ENCODE results near the gene MINDY4. TPM values are rescaled to one million over a fixed set of nuclear protein-coding genes. Genes with fewer than 3 reads are reported as not detected.

MINDY4 gene
- total and polyA plus RNA-seq, 2 donors (not counting 1 experiment from before 2014, with no cell fraction given): 0.12 to 1.1 TPM

GRCh38 chr7:30936650-30937245, 165.5 kb downstream of the MINDY4 start:
- no peak for DNase-seq
- H3K27ac Mint-ChIP-seq: no peak overlapping the region
- TF ChIP-seq, protein P1, sequence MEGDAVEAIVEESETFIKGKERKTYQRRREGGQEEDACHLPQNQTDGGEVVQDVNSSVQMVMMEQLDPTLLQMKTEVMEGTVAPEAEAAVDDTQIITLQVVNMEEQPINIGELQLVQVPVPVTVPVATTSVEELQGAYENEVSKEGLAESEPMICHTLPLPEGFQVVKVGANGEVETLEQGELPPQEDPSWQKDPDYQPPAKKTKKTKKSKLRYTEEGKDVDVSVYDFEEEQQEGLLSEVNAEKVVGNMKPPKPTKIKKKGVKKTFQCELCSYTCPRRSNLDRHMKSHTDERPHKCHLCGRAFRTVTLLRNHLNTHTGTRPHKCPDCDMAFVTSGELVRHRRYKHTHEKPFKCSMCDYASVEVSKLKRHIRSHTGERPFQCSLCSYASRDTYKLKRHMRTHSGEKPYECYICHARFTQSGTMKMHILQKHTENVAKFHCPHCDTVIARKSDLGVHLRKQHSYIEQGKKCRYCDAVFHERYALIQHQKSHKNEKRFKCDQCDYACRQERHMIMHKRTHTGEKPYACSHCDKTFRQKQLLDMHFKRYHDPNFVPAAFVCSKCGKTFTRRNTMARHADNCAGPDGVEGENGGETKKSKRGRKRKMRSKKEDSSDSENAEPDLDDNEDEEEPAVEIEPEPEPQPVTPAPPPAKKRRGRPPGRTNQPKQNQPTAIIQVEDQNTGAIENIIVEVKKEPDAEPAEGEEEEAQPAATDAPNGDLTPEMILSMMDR (IDR thresholded peaks at IDR 0.05): no peak
- TF ChIP-seq EZH2 (IDR thresholded peaks at IDR 0.05; ENCODE audit: borderline replicate concordance, insufficient read depth, low read depth, low read length, poor library complexity, severe bottlenecking): no peak

DNA sequence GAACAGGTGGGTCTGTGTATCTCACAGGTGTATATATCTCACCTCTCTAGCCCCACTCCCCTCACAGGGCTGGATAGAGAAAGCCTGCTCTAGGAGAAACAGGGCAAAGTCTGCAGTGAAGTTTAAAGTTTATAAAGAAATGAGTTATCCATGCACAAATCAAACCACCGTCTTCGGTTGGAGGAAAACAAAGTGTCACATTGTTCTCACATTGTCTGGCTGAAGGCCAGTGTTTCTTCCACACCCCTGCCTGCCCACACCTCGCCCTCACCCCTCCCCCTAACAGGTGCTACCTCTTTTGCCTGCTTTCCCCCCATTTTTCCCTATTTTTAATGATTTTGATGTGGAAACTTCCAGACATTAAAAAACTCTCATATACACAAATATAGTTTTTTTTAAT, 166.2 kb downstream of the MINDY4 start:
- no peak overlapping the region for H3K27ac Mint-ChIP-seq
- ChIA-PET POLR2A (no interaction called here), CTCF (no interaction called here)
- Histone ChIP-seq H3K36me3 (replicated peaks in 1 of 2; ENCODE audit: control extremely low read depth in 1 of 2, control insufficient read depth in 1 of 2, extremely low read depth in 1 of 2, insufficient read depth in 2 of 2, low read length in 1 of 2) (no peaks in the 10 kb centered on the region), H2AFZ (ENCODE audit: insufficient read depth, low read depth, low read length, poor library complexity, severe bottlenecking) (no peak overlapping the region), H3K27me3 (replicated peaks in 1 of 4; ENCODE audit: control extremely low read depth in 1 of 4, control insufficient read depth in 3 of 4, insufficient read depth in 4 of 4, low read length in 3 of 4) (peaks cover 0 to 16% (median 2%) of the 10 kb centered on the region in 4 experiments), H3K9me3 (ENCODE audit: control extremely low read depth in 1 of 3, control insufficient read depth in 2 of 3, insufficient read depth in 1 of 3, low read length in 2 of 3) (peaks cover 0 to 4% (median 3%) of the 10 kb centered on the region in 3 donors), H3K79me2 (ENCODE audit: control insufficient read depth, insufficient read depth, low read length) (no peaks in the 10 kb centered on the region), H3K4me1 (ENCODE audit: control insufficient read depth in 2 of 2, insufficient read depth in 2 of 2, low read length in 2 of 2) (peaks cover 0 to 3% of the 10 kb centered on the region in 2 donors), H4K20me1 (ENCODE audit: control insufficient read depth, insufficient read depth, low read length, poor library complexity, severe bottlenecking) (no peaks in the 10 kb centered on the region), H3K4me2 (replicated peaks; ENCODE audit: low read depth, low read length, poor library complexity, severe bottlenecking) (no peak overlapping the region), H3K9ac (ENCODE audit: low read length) (no peak overlapping the region), H3K4me3 (ENCODE audit: control extremely low read depth in 1 of 5, extremely low read depth in 1 of 5, insufficient read depth in 1 of 5, low read depth in 2 of 5, low read length in 4 of 5) (no peak overlapping the region), H3K27ac (ENCODE audit: low read length in 2 of 2) (no peak overlapping the region)
- no peak for ATAC-seq (ENCODE audit: low read depth)
- peaks cover 29% of the 10 kb centered on the region for H3K27me3 Mint-ChIP-seq
- 20% methylated on average over 2 of the region's 3 CpGs for WGBS (ENCODE audit: insufficient coverage)
- no peak overlapping the region for H3K4me3 Mint-ChIP-seq
- no peak for DNase-seq
- intact Hi-C loops (cut with micrococcal nuclease): no loop called here
- TF ChIP-seq EZH2 (IDR thresholded peaks at IDR 0.05; ENCODE audit: borderline replicate concordance, insufficient read depth, low read depth, low read length, poor library complexity, severe bottlenecking): no peak
- TF ChIP-seq, protein P1 (IDR thresholded peaks at IDR 0.05): no peak
- no peaks in the 10 kb centered on the region for H3K9me3 Mint-ChIP-seq (ENCODE audit: insufficient read depth)
- H3K4me1 Mint-ChIP-seq: no peaks in the 10 kb centered on the region

More at GRCh38 chr7:30936650-30937245, 165.5 kb downstream of the MINDY4 start:
- peaks cover 0 to 4% (median 3%) of the 10 kb centered on the region in 3 donors for H3K9me3 ChIP-seq (ENCODE audit: control extremely low read depth in 1 of 3, control insufficient read depth in 2 of 3, insufficient read depth in 1 of 3, low read length in 2 of 3)
- intact Hi-C loops (cut with micrococcal nuclease): no loop called here
- H3K27me3 ChIP-seq (replicated peaks in 1 of 4; ENCODE audit: control extremely low read depth in 1 of 4, control insufficient read depth in 3 of 4, insufficient read depth in 4 of 4, low read length in 3 of 4): peaks cover 0 to 16% (median 2%) of the 10 kb centered on the region in 4 experiments
- H3K27ac ChIP-seq (ENCODE audit: low read length in 2 of 2): no peak overlapping the region
- no peaks in the 10 kb centered on the region for H3K9me3 Mint-ChIP-seq (ENCODE audit: insufficient read depth)
- CTCF ChIA-PET: interaction anchor here (0.9 kb wide), 1 partner anchor 22 kb away, joined by 3 read pairs; no protein-coding TSS in a partner anchor
- H3K4me1 ChIP-seq (ENCODE audit: control insufficient read depth in 2 of 2, insufficient read depth in 2 of 2, low read length in 2 of 2): peaks cover 0 to 3% of the 10 kb centered on the region in 2 donors
- ATAC-seq (ENCODE audit: low read depth): no peak
- H3K9ac ChIP-seq (ENCODE audit: low read length): no peak overlapping the region
- no peak overlapping the region for H3K4me2 ChIP-seq (replicated peaks; ENCODE audit: low read depth, low read length, poor library complexity, severe bottlenecking)
- no peaks in the 10 kb centered on the region for H4K20me1 ChIP-seq (ENCODE audit: control insufficient read depth, insufficient read depth, low read length, poor library complexity, severe bottlenecking)
- no peak overlapping the region for H2AFZ ChIP-seq (ENCODE audit: insufficient read depth, low read depth, low read length, poor library complexity, severe bottlenecking)
- peaks cover 26% of the 10 kb centered on the region for H3K27me3 Mint-ChIP-seq
- H3K4me3 Mint-ChIP-seq: no peak overlapping the region
- no peaks in the 10 kb centered on the region for H3K36me3 ChIP-seq (replicated peaks in 1 of 2; ENCODE audit: control extremely low read depth in 1 of 2, control insufficient read depth in 1 of 2, extremely low read depth in 1 of 2, insufficient read depth in 2 of 2, low read length in 1 of 2)
- no peak overlapping the region for H3K4me3 ChIP-seq (ENCODE audit: control extremely low read depth in 1 of 5, extremely low read depth in 1 of 5, insufficient read depth in 1 of 5, low read depth in 2 of 5, low read length in 4 of 5)
- no peaks in the 10 kb centered on the region for H3K79me2 ChIP-seq (ENCODE audit: control insufficient read depth, insufficient read depth, low read length)
- POLR2A ChIA-PET: no interaction called here
- no peaks in the 10 kb centered on the region for H3K4me1 Mint-ChIP-seq
